Measurements from ENCODE around the gene HIKESHI. TPM values are rescaled to one million over a fixed set of nuclear protein-coding genes. Genes with fewer than 3 reads are reported as not detected.
"Not testable (repeated sequence)": the region's sequence is repeated elsewhere in the genome, so short reads cannot be mapped to it uniquely, and the experiment has no call there.

HIKESHI gene
- polyA plus RNA-seq, 4 donors: 16.8 to 36.5 (median 24.5) TPM

GRCh38 chr11:86357412-86357811 lies 55.4 kb downstream of the HIKESHI start:
- H3K9me3 ChIP-seq (ENCODE audit: control insufficient read depth in 2 of 2, insufficient read depth in 1 of 2, low read depth in 1 of 2, low read length in 1 of 2); H3K4me1 ChIP-seq (ENCODE audit: control insufficient read depth in 3 of 3, insufficient read depth in 2 of 3, low read depth in 1 of 3, low read length in 2 of 3); H3K27me3 ChIP-seq (ENCODE audit: control insufficient read depth in 3 of 3, insufficient read depth in 3 of 3, low read length in 3 of 3); FAIRE-seq; H3K27ac ChIP-seq (ENCODE audit: low read depth in 1 of 3, low read length in 2 of 3); H3K4me3 ChIP-seq (ENCODE audit: low read depth in 1 of 3, low read length in 3 of 3); H3K36me3 ChIP-seq (ENCODE audit: control insufficient read depth in 3 of 3, insufficient read depth in 2 of 3, low read depth in 1 of 3, low read length in 3 of 3); DNase-seq: not testable (repeated sequence)
- 73 to 83% (median 82%) methylated on average over 4 of the region's 4 CpGs for WGBS, 3 donors

GRCh38 chr11:86358720-86359119 lies 56.7 kb downstream of the HIKESHI start:
- no peak for DNase-seq
- FAIRE-seq: no peak
- no peaks in the 10 kb centered on the region for H3K9me3 ChIP-seq (ENCODE audit: control insufficient read depth in 2 of 2, insufficient read depth in 1 of 2, low read depth in 1 of 2, low read length in 1 of 2)
- H3K4me1 ChIP-seq (ENCODE audit: control insufficient read depth in 3 of 3, insufficient read depth in 2 of 3, low read depth in 1 of 3, low read length in 2 of 3): no peaks in the 10 kb centered on the region
- WGBS, 3 donors: 82 to 93% (median 89%) methylated on average over 3 of the region's 3 CpGs
- no peak overlapping the region for H3K4me3 ChIP-seq (ENCODE audit: low read depth in 1 of 3, low read length in 3 of 3)
- H3K27ac ChIP-seq (ENCODE audit: low read depth in 1 of 3, low read length in 2 of 3): no peak overlapping the region
- H3K27me3 ChIP-seq (ENCODE audit: control insufficient read depth in 3 of 3, insufficient read depth in 3 of 3, low read length in 3 of 3): no peaks in the 10 kb centered on the region
- H3K36me3 ChIP-seq (ENCODE audit: control insufficient read depth in 3 of 3, insufficient read depth in 2 of 3, low read depth in 1 of 3, low read length in 3 of 3): no peaks in the 10 kb centered on the region

- FAIRE-seq: no peak
- no peaks in the 10 kb centered on the region for H3K9me3 ChIP-seq (ENCODE audit: control insufficient read depth in 2 of 2, insufficient read depth in 1 of 2, low read depth in 1 of 2, low read length in 1 of 2)
- DNase-seq: peak; percentile 6 to 16
- 61 to 74% (median 72%) methylated on average over 2 of the region's 2 CpGs for WGBS, 3 donors
- no peak overlapping the region for H3K4me3 ChIP-seq (ENCODE audit: low read depth in 1 of 3, low read length in 3 of 3)
- H3K27ac ChIP-seq (ENCODE audit: low read depth in 1 of 3, low read length in 2 of 3): no peak overlapping the region
- no peaks in the 10 kb centered on the region for H3K27me3 ChIP-seq (ENCODE audit: control insufficient read depth in 3 of 3, insufficient read depth in 3 of 3, low read length in 3 of 3)
- no peaks in the 10 kb centered on the region for H3K4me1 ChIP-seq (ENCODE audit: control insufficient read depth in 3 of 3, insufficient read depth in 2 of 3, low read depth in 1 of 3, low read length in 2 of 3)
- H3K36me3 ChIP-seq (ENCODE audit: control insufficient read depth in 3 of 3, insufficient read depth in 2 of 3, low read depth in 1 of 3, low read length in 3 of 3): no peaks in the 10 kb centered on the region
These were observed 58.8 kb downstream of the HIKESHI start for GRCh38 chr11:86360775-86361395.

DNA sequence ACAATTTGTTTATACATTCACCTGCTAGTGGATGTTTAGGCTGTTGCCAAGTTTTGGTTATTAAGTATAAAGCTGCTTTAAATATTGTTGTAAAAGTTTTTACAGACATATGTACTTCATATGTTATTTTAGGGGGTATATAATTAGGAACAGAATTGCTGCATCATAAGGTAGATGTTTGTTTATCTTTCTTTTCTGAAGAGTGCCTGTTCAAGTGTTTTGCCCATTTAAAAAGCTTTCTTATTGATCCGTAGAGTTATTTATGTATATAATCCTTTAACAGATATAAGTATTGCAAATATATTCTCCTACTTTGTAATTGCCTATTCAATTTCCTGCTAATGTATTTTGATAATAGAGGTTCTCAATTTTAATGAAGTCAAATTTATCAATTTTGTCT lies 61.4 kb downstream of the HIKESHI start:
- H3K27ac ChIP-seq (ENCODE audit: low read depth in 1 of 3, low read length in 2 of 3): no peak overlapping the region

GRCh38 chr11:86365546-86365945 lies 63.5 kb downstream of the HIKESHI start:
- no peak overlapping the region for H3K27ac ChIP-seq (ENCODE audit: low read depth in 1 of 3, low read length in 2 of 3)
- FAIRE-seq: no peak
- WGBS, 3 donors: 88 to 92% (median 89%) methylated on average over 2 of the region's 2 CpGs
- H3K4me3 ChIP-seq (ENCODE audit: low read depth in 1 of 3, low read length in 3 of 3): no peak overlapping the region
- DNase-seq: no peak
- H3K9me3 ChIP-seq (ENCODE audit: control insufficient read depth in 2 of 2, insufficient read depth in 1 of 2, low read depth in 1 of 2, low read length in 1 of 2): no peaks in the 10 kb centered on the region
- no peaks in the 10 kb centered on the region for H3K27me3 ChIP-seq (ENCODE audit: control insufficient read depth in 3 of 3, insufficient read depth in 3 of 3, low read length in 3 of 3)
- no peaks in the 10 kb centered on the region for H3K4me1 ChIP-seq (ENCODE audit: control insufficient read depth in 3 of 3, insufficient read depth in 2 of 3, low read depth in 1 of 3, low read length in 2 of 3)
- H3K36me3 ChIP-seq (ENCODE audit: control insufficient read depth in 3 of 3, insufficient read depth in 2 of 3, low read depth in 1 of 3, low read length in 3 of 3): no peaks in the 10 kb centered on the region

More for the DNA sequence above, 61.4 kb downstream of the HIKESHI start:
- DNase-seq (no peak), FAIRE-seq (no peak)
- Histone ChIP-seq H3K27me3 (ENCODE audit: control insufficient read depth in 3 of 3, insufficient read depth in 3 of 3, low read length in 3 of 3) (no peaks in the 10 kb centered on the region), H3K9me3 (ENCODE audit: control insufficient read depth in 2 of 2, insufficient read depth in 1 of 2, low read depth in 1 of 2, low read length in 1 of 2) (no peaks in the 10 kb centered on the region), H3K4me1 (ENCODE audit: control insufficient read depth in 3 of 3, insufficient read depth in 2 of 3, low read depth in 1 of 3, low read length in 2 of 3) (no peaks in the 10 kb centered on the region), H3K4me3 (ENCODE audit: low read depth in 1 of 3, low read length in 3 of 3) (no peak overlapping the region), H3K36me3 (ENCODE audit: control insufficient read depth in 3 of 3, insufficient read depth in 2 of 3, low read depth in 1 of 3, low read length in 3 of 3) (no peaks in the 10 kb centered on the region)
- WGBS, 3 donors: 94 to 97% (median 97%) methylated on average over 1 of the region's 1 CpG

GRCh38 chr11:86369668-86370067 lies 67.6 kb downstream of the HIKESHI start:
- no peak for FAIRE-seq

GRCh38 chr11:86370171-86370570 lies 68.1 kb downstream of the HIKESHI start:
- H3K27me3 ChIP-seq (ENCODE audit: control insufficient read depth in 3 of 3, insufficient read depth in 3 of 3, low read length in 3 of 3): peaks cover 0 to 2% (median 0%) of the 10 kb centered on the region in 3 donors
- H3K4me1 ChIP-seq (ENCODE audit: control insufficient read depth in 3 of 3, insufficient read depth in 2 of 3, low read depth in 1 of 3, low read length in 2 of 3): peaks cover 0 to 5% (median 0%) of the 10 kb centered on the region in 3 donors
- DNase-seq: no peak
- no peak overlapping the region for H3K4me3 ChIP-seq (ENCODE audit: low read depth in 1 of 3, low read length in 3 of 3)
- 78 to 84% (median 83%) methylated on average over 4 of the region's 4 CpGs for WGBS, 3 donors
- FAIRE-seq: no peak
- no peaks in the 10 kb centered on the region for H3K36me3 ChIP-seq (ENCODE audit: control insufficient read depth in 3 of 3, insufficient read depth in 2 of 3, low read depth in 1 of 3, low read length in 3 of 3)
- H3K27ac ChIP-seq (ENCODE audit: low read depth in 1 of 3, low read length in 2 of 3): no peak overlapping the region
- peaks cover 0 to under 1% of the 10 kb centered on the region in 2 donors for H3K9me3 ChIP-seq (ENCODE audit: control insufficient read depth in 2 of 2, insufficient read depth in 1 of 2, low read depth in 1 of 2, low read length in 1 of 2)

More at GRCh38 chr11:86369668-86370067, 67.6 kb downstream of the HIKESHI start:
- no peak overlapping the region for H3K4me3 ChIP-seq (ENCODE audit: low read depth in 1 of 3, low read length in 3 of 3)
- no peaks in the 10 kb centered on the region for H3K27me3 ChIP-seq (ENCODE audit: control insufficient read depth in 3 of 3, insufficient read depth in 3 of 3, low read length in 3 of 3)
- no peaks in the 10 kb centered on the region for H3K36me3 ChIP-seq (ENCODE audit: control insufficient read depth in 3 of 3, insufficient read depth in 2 of 3, low read depth in 1 of 3, low read length in 3 of 3)
- H3K27ac ChIP-seq (ENCODE audit: low read depth in 1 of 3, low read length in 2 of 3): no peak overlapping the region
- DNase-seq: no peak
- H3K4me1 ChIP-seq (ENCODE audit: control insufficient read depth in 3 of 3, insufficient read depth in 2 of 3, low read depth in 1 of 3, low read length in 2 of 3): peaks cover 0 to 4% (median 0%) of the 10 kb centered on the region in 3 donors
- 94 to 96% (median 95%) methylated on average over 7 of the region's 7 CpGs for WGBS, 3 donors
- no peaks in the 10 kb centered on the region for H3K9me3 ChIP-seq (ENCODE audit: control insufficient read depth in 2 of 2, insufficient read depth in 1 of 2, low read depth in 1 of 2, low read length in 1 of 2)

DNA sequence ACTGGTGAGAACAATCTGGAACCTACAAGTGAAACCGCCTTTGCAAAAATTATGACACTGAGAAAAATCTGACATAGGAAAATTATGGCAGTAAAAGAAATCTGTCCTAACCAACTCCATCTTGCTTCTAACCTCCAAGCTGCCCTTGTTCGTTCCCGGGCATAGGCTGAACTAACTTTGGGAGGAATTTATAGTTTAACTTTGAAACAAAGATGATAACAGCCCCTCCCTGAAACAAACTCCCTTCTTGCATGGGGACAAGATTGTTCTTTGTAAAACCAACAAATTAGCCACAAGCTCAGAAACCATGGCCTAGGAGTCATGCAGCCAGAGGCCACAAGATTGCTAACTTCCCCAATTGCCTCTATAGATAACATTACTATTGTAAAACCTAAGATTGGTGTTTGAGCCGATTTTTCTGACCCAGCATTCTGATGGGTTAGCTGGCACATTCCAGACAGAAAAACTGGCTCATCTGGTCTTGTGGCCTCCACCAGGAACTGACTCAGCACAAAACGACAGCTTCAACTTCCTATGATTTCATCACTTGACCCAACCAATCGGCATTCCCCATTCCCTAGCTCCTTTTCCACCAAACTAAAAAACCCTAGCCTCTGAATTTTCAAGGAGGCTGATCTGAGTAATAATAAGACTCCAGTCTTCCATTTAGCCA lies 69.0 kb downstream of the HIKESHI start:
- peaks cover 0 to 5% (median 0%) of the 10 kb centered on the region in 3 donors for H3K4me1 ChIP-seq (ENCODE audit: control insufficient read depth in 3 of 3, insufficient read depth in 2 of 3, low read depth in 1 of 3, low read length in 2 of 3)
- H3K27ac ChIP-seq (ENCODE audit: low read depth in 1 of 3, low read length in 2 of 3): no peak overlapping the region
- no peak overlapping the region for H3K4me3 ChIP-seq (ENCODE audit: low read depth in 1 of 3, low read length in 3 of 3)
- 62 to 71% (median 64%) methylated on average over 6 of the region's 6 CpGs for WGBS, 3 donors
- peaks cover 0 to 3% of the 10 kb centered on the region in 2 donors for H3K9me3 ChIP-seq (ENCODE audit: control insufficient read depth in 2 of 2, insufficient read depth in 1 of 2, low read depth in 1 of 2, low read length in 1 of 2)
- H3K27me3 ChIP-seq (ENCODE audit: control insufficient read depth in 3 of 3, insufficient read depth in 3 of 3, low read length in 3 of 3): peaks cover 0 to 7% (median 0%) of the 10 kb centered on the region in 3 donors
- no peak for FAIRE-seq
- H3K36me3 ChIP-seq (ENCODE audit: control insufficient read depth in 3 of 3, insufficient read depth in 2 of 3, low read depth in 1 of 3, low read length in 3 of 3): no peaks in the 10 kb centered on the region
- DNase-seq: peak in 1 of 2 donors; percentile 23
